ENCODE results near the gene SELE.
A peak's percentile ranks its signal among the peaks of the same experiment; 100 is the strongest.

The SELE gene

GRCh38 chr1:169726851-169727250 is 7.0 kb downstream of the SELE start:
- Histone ChIP-seq H3K27me3 (ENCODE audit: insufficient read depth, poor library complexity, severe bottlenecking) (peaks cover 6% of the 10 kb centered on the region), H3K4me3 (replicated peaks; ENCODE audit: insufficient read depth, low read length) (no peak overlapping the region), H3K27ac (replicated peaks) (no peak overlapping the region)
- no peak for DNase-seq (ENCODE audit: low read depth in 1 of 2, low spot score in 1 of 2)
- TF ChIP-seq POLR2AphosphoS5 (IDR thresholded peaks at IDR 0.05; ENCODE audit: low read depth) (no peak), CTCF (IDR thresholded peaks at IDR 0.05; ENCODE audit: insufficient read depth, low read length) (no peak), SPI1 (IDR thresholded peaks at IDR 0.05; ENCODE audit: borderline replicate concordance, low read depth) (0 out of 2 replicates have a peak, but pooled peaks have one; percentile 22)

GRCh38 chr1:169725930-169726329 is 7.9 kb downstream of the SELE start:
- H3K4me3 ChIP-seq (replicated peaks; ENCODE audit: insufficient read depth, low read length): no peak overlapping the region
- H3K27me3 ChIP-seq (ENCODE audit: insufficient read depth, poor library complexity, severe bottlenecking): peaks cover 6% of the 10 kb centered on the region
- DNase-seq (ENCODE audit: low read depth in 1 of 2, low spot score in 1 of 2): no peak
- TF ChIP-seq REST (IDR thresholded peaks at IDR 0.05; ENCODE audit: insufficient replicate concordance, low read depth) (no peak), POLR2AphosphoS5 (IDR thresholded peaks at IDR 0.05; ENCODE audit: low read depth) (no peak), CTCF (IDR thresholded peaks at IDR 0.05; ENCODE audit: insufficient read depth, low read length) (no peak), GABPA (IDR thresholded peaks at IDR 0.05; ENCODE audit: low read depth) (no peak), SPI1 (IDR thresholded peaks at IDR 0.05; ENCODE audit: borderline replicate concordance, low read depth) (no peak)
- H3K27ac ChIP-seq (replicated peaks): no peak overlapping the region

- Histone ChIP-seq H3K4me3 (replicated peaks; ENCODE audit: insufficient read depth, low read length) (no peak overlapping the region), H3K27ac (replicated peaks) (no peak overlapping the region), H3K27me3 (ENCODE audit: insufficient read depth, poor library complexity, severe bottlenecking) (peaks cover 6% of the 10 kb centered on the region)
- no peak for DNase-seq (ENCODE audit: low read depth in 1 of 2, low spot score in 1 of 2)
- TF ChIP-seq POLR2AphosphoS5 (IDR thresholded peaks at IDR 0.05; ENCODE audit: low read depth) (no peak), CTCF (IDR thresholded peaks at IDR 0.05; ENCODE audit: insufficient read depth, low read length) (no peak), GABPA (IDR thresholded peaks at IDR 0.05; ENCODE audit: low read depth) (no peak), SPI1 (IDR thresholded peaks at IDR 0.05; ENCODE audit: borderline replicate concordance, low read depth) (no peak), REST (IDR thresholded peaks at IDR 0.05; ENCODE audit: insufficient replicate concordance, low read depth) (no peak)
Observed at GRCh38 chr1:169724168-169724567, 9.7 kb downstream of the SELE start.

GRCh38 chr1:169723763-169724162 is 10.1 kb downstream of the SELE start:
- TF ChIP-seq POLR2AphosphoS5 (IDR thresholded peaks at IDR 0.05; ENCODE audit: low read depth) (no peak), CTCF (IDR thresholded peaks at IDR 0.05; ENCODE audit: insufficient read depth, low read length) (no peak), GABPA (IDR thresholded peaks at IDR 0.05; ENCODE audit: low read depth) (no peak), SPI1 (IDR thresholded peaks at IDR 0.05; ENCODE audit: borderline replicate concordance, low read depth) (no peak)
- Histone ChIP-seq H3K27me3 (ENCODE audit: insufficient read depth, poor library complexity, severe bottlenecking) (peaks cover 6% of the 10 kb centered on the region), H3K4me3 (replicated peaks; ENCODE audit: insufficient read depth, low read length) (no peak overlapping the region), H3K27ac (replicated peaks) (no peak overlapping the region)
- no peak for DNase-seq (ENCODE audit: low read depth in 1 of 2, low spot score in 1 of 2)
